Immature natural killer cell (primary cell): ENCODE data around the gene GAPDH. TPM values are rescaled to one million over a fixed set of nuclear protein-coding genes. Genes with fewer than 3 reads are reported as not detected.
"Not testable (repeated sequence)": the region's sequence is repeated elsewhere in the genome, so short reads cannot be mapped to it uniquely, and the experiment has no call there.

ENCODE experiments used
- DNase-seq, 3 donors: peaks; one replicate each; pipeline ENCODE4 v3.0.0; 2022; ENCODE audit warnings: mixed read lengths in 1 of 3
- H3K27ac Mint-ChIP-seq, 6 donors: one replicate each; pipeline ENCODE4 v1.8.0; 2020; ENCODE audit warnings: mixed read lengths in 6 of 6, mild to moderate bottlenecking in 5 of 6, inconsistent platforms in 4 of 6, moderate library complexity in 3 of 6
- H3K27me3 Mint-ChIP-seq, 3 donors: one replicate each; pipeline ENCODE4 v1.8.0; 2020 to 2021; ENCODE audit warnings: low read depth in 3 of 3, mild to moderate bottlenecking in 3 of 3, mixed read lengths in 3 of 3, moderate library complexity in 3 of 3, inconsistent platforms in 1 of 3
- H3K36me3 Mint-ChIP-seq, 3 donors: one replicate each; pipeline ENCODE4 v1.8.0; 2020; ENCODE audit warnings: mixed read lengths in 3 of 3, inconsistent platforms in 2 of 3, mild to moderate bottlenecking in 2 of 3
- H3K4me1 Mint-ChIP-seq, 2 donors: one replicate each; pipeline ENCODE4 v1.8.0; 2020; ENCODE audit warnings: inconsistent platforms in 2 of 2, mild to moderate bottlenecking in 2 of 2, mixed read lengths in 2 of 2, moderate library complexity in 1 of 2
- H3K4me3 Mint-ChIP-seq, 5 donors: one replicate each; pipeline ENCODE4 v1.8.0; 2020; ENCODE audit warnings: mild to moderate bottlenecking in 5 of 5, mixed read lengths in 5 of 5, inconsistent platforms in 3 of 5, moderate library complexity in 3 of 5
- H3K9me3 Mint-ChIP-seq, 6 donors: one replicate each; pipeline ENCODE4 v1.8.0; 2020; ENCODE audit warnings: mild to moderate bottlenecking in 6 of 6, mixed read lengths in 6 of 6, inconsistent platforms in 4 of 6, moderate library complexity in 3 of 6
- polyA plus RNA-seq, 3 donors: library from polyadenylated mRNA; unstranded; fragments of 300-500 nt; fragmentation: Illumina TruSeq; gene quantifications; one replicate each; pipeline ENCODE4 v1.2.3, GENCODE V29; 2021

GAPDH gene
- polyA plus RNA-seq, 3 donors from 2014 or later: 1,615 to 2,185 (median 1,854) TPM

GRCh38 chr12:6553051-6553868, 18.9 kb downstream of the GAPDH start:
- Mint-ChIP-seq H3K4me3 (peak overlapping the region; percentile 30 to 84 (median 42)), H3K4me1 (peaks cover 47 to 49% of the 10 kb centered on the region in 2 donors), H3K9me3 (no peaks in the 10 kb centered on the region), H3K27me3 (peaks cover 0 to 7% (median 2%) of the 10 kb centered on the region in 3 donors), H3K27ac (peak overlapping the region in 2 of 6 donors; percentile 53 to 80), H3K36me3 (peaks cover 0 to 6% (median 5%) of the 10 kb centered on the region in 3 donors)
- DNase-seq: no peak

GRCh38 chr12:6554168-6555017, 20.1 kb downstream of the GAPDH start:
- Mint-ChIP-seq H3K9me3 (no peaks in the 10 kb centered on the region), H3K27me3 (peaks cover 0 to 9% (median 4%) of the 10 kb centered on the region in 3 donors), H3K4me3 (peak overlapping the region; percentile 80 to 91 (median 85)), H3K4me1 (peaks cover 47 to 51% of the 10 kb centered on the region in 2 donors), H3K27ac (peak overlapping the region; percentile 36 to 84 (median 69)), H3K36me3 (peaks cover 0 to 1% (median 1%) of the 10 kb centered on the region in 3 donors)
- peak; percentile 64 to 69 (median 64) for DNase-seq

GRCh38 chr12:6555018-6555691, 20.8 kb downstream of the GAPDH start:
- H3K27ac Mint-ChIP-seq: peak overlapping the region; percentile 36 to 70 (median 60)
- H3K4me1 Mint-ChIP-seq: peaks cover 47 to 52% of the 10 kb centered on the region in 2 donors
- H3K36me3 Mint-ChIP-seq: peaks cover 3 to 9% (median 7%) of the 10 kb centered on the region in 3 donors

GRCh38 chr12:6556496-6556817, 22.1 kb downstream of the GAPDH start:
- not testable (repeated sequence) for H3K9me3 Mint-ChIP-seq, DNase-seq
- H3K27me3 Mint-ChIP-seq: peaks cover 2 to 12% (median 4%) of the 10 kb centered on the region in 3 donors
- peaks cover 8 to 16% (median 15%) of the 10 kb centered on the region in 3 donors for H3K36me3 Mint-ChIP-seq
- H3K27ac Mint-ChIP-seq: peak overlapping the region in 5 of 6 donors; percentile 66 to 84 (median 81)
- H3K4me1 Mint-ChIP-seq: peaks cover 43 to 49% of the 10 kb centered on the region in 2 donors
- H3K4me3 Mint-ChIP-seq: peak overlapping the region; percentile 88 to 94 (median 92)

More at GRCh38 chr12:6555018-6555691, 20.8 kb downstream of the GAPDH start:
- no peak for DNase-seq
- peak overlapping the region; percentile 88 to 94 (median 92) for H3K4me3 Mint-ChIP-seq
- no peaks in the 10 kb centered on the region for H3K9me3 Mint-ChIP-seq
- H3K27me3 Mint-ChIP-seq: peaks cover 0 to 12% (median 4%) of the 10 kb centered on the region in 3 donors

DNA sequence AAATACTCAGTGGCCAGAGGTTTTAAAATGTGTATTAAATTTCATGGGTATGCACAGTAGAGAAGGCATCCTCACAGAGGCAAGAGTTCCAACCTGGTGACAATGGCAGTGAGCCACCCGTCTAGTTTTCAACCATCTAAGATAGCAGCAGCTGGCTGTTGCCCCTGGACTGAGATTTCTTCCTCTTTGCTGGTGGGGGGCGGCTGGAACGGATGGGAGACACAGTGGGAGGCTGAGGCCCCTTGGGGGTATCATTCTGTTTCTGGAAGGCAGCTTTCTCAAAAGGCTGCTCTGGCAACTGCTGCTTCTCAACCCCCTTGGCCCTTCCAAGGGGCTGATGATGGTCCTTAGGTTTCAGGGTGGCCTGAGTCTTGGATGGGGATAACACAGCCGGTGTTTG, 22.5 kb downstream of the GAPDH start:
- no peaks in the 10 kb centered on the region for H3K9me3 Mint-ChIP-seq

GRCh38 chr12:6558014-6558760, 23.9 kb downstream of the GAPDH start:
- Mint-ChIP-seq H3K27ac (peak overlapping the region in 4 of 6 donors; percentile 40 to 64 (median 42)), H3K4me1 (peaks cover 27 to 35% of the 10 kb centered on the region in 2 donors), H3K27me3 (peaks cover 4 to 12% (median 6%) of the 10 kb centered on the region in 3 donors), H3K36me3 (peaks cover 8 to 25% (median 21%) of the 10 kb centered on the region in 3 donors)
- not testable (repeated sequence) for H3K9me3 Mint-ChIP-seq, H3K4me3 Mint-ChIP-seq
- DNase-seq: peak; percentile 51 to 59 (median 53)

More for the DNA sequence above, 22.5 kb downstream of the GAPDH start:
- H3K36me3 Mint-ChIP-seq: peaks cover 8 to 17% (median 16%) of the 10 kb centered on the region in 3 donors
- peaks cover 2 to 12% (median 4%) of the 10 kb centered on the region in 3 donors for H3K27me3 Mint-ChIP-seq
- peak overlapping the region in 5 of 6 donors; percentile 66 to 84 (median 81) for H3K27ac Mint-ChIP-seq
- H3K4me1 Mint-ChIP-seq: peaks cover 39 to 46% of the 10 kb centered on the region in 2 donors
- DNase-seq: no peak
- H3K4me3 Mint-ChIP-seq: peak overlapping the region; percentile 88 to 94 (median 92)

GRCh38 chr12:6559500-6559899, 25.2 kb downstream of the GAPDH start:
- no peaks in the 10 kb centered on the region for H3K9me3 Mint-ChIP-seq

DNA sequence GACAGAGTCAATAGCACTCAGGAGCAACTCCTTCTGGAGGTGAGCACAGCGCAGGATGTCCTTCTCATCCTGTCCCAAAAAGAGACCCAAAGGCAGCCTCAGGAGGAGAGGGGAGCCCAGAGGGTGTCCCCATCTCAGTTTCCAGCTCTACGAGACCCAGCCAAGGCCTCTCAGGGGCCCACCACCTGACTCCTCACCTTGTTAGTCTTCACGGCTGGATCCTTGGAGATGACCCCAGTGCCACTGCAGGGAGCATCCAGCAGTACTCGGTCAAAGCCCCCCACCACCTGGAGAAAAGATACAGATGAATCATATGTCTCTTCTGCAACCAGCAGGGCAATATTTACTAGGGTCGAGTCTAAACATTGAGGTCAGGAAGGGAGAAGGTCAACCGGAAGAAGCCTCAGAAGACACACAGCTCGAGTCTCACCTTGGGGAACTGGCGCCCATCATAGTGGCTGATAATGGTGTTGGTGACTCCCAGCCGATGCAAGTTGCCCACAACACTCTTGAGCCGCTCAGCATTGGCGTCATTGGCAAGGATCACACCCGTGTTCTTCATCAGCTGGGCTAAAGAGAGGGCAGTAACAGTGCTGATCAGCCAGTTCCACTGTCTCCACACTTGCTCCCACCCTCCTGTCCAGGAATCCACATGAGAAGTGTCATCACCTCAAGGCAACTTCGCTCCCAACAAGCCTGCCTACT, 26.3 kb downstream of the GAPDH start:
- H3K36me3 Mint-ChIP-seq: peaks cover 20 to 33% (median 31%) of the 10 kb centered on the region in 3 donors
- H3K27ac Mint-ChIP-seq: peak overlapping the region in 1 of 6 donors; percentile 75
- no peaks in the 10 kb centered on the region for H3K9me3 Mint-ChIP-seq
- H3K27me3 Mint-ChIP-seq: peaks cover 2 to 9% (median 6%) of the 10 kb centered on the region in 3 donors
- peaks cover 11 to 15% of the 10 kb centered on the region in 2 donors for H3K4me1 Mint-ChIP-seq
- DNase-seq: no peak
- no peak overlapping the region for H3K4me3 Mint-ChIP-seq

More at GRCh38 chr12:6559500-6559899, 25.2 kb downstream of the GAPDH start:
- H3K27me3 Mint-ChIP-seq: peaks cover 3 to 9% (median 6%) of the 10 kb centered on the region in 3 donors
- peaks cover 16 to 31% (median 28%) of the 10 kb centered on the region in 3 donors for H3K36me3 Mint-ChIP-seq
- H3K4me3 Mint-ChIP-seq: no peak overlapping the region
- DNase-seq: no peak
- H3K4me1 Mint-ChIP-seq: peaks cover 19 to 22% of the 10 kb centered on the region in 2 donors
- peak overlapping the region in 4 of 6 donors; percentile 21 to 70 (median 52) for H3K27ac Mint-ChIP-seq

DNA sequence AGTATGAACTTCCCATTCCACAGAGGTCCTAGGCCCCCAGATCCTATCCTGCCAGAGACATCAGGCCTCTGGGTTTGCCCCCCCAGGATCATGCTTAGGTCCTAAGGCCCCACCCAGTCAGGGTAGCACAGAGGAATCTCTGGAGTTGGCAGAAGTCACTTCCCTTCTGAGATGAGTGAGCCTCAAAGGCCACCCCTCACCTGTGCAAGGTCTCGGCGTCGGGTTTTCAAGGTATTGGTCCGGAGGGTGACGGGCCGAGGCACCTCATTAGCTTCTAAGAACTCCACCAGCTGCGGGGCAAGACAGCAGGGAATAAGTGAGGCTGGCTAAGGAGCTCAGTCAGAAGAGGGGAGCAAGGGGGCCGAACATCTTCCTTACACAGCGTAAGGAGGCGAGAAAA, 28.6 kb downstream of the GAPDH start:
- Mint-ChIP-seq H3K27ac (peak overlapping the region in 1 of 6 donors; percentile 28), H3K4me1 (peaks cover 23 to 28% of the 10 kb centered on the region in 2 donors), H3K4me3 (no peak overlapping the region), H3K36me3 (peaks cover 29 to 47% (median 35%) of the 10 kb centered on the region in 3 donors), H3K9me3 (no peaks in the 10 kb centered on the region), H3K27me3 (peaks cover 2 to 12% (median 7%) of the 10 kb centered on the region in 3 donors)
- no peak for DNase-seq

- peak overlapping the region in 5 of 6 donors; percentile 1 to 49 (median 34) for H3K27ac Mint-ChIP-seq
- peaks cover 4 to 17% (median 11%) of the 10 kb centered on the region in 3 donors for H3K27me3 Mint-ChIP-seq
- peaks cover 24 to 35% of the 10 kb centered on the region in 2 donors for H3K4me1 Mint-ChIP-seq
- no peak overlapping the region for H3K4me3 Mint-ChIP-seq
- peaks cover 29 to 47% (median 35%) of the 10 kb centered on the region in 3 donors for H3K36me3 Mint-ChIP-seq
- H3K9me3 Mint-ChIP-seq: no peaks in the 10 kb centered on the region
- peak; percentile 55 to 63 (median 55) for DNase-seq
Observed at GRCh38 chr12:6563448-6564050, 29.2 kb downstream of the GAPDH start.

DNA sequence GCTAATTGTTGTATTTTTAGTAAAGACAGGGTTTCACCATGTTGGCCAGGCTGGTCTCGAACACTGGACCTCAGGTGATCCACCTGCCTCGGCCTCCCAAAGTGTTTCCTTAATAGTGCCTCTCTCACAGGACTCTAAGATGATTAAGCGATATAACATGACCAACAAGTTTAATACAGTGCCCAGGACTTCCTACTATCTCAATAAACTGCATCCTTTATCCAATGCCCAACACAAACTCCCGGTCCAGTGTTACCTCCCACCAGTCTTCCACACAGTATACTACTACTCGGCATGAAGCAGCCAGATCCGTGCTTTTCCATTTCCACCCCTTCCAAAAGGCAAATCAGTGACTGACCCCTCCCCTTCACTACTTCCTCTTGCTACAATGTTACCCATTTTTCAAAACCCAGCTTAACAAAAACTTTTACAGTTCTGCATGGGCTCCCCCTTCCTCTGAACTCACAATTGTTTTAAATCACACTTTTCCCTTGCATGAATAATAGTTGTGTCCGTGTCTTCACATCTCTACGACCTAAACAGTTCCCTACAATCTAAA, 32.9 kb downstream of the GAPDH start:
- Mint-ChIP-seq H3K36me3 (peaks cover 19 to 28% (median 21%) of the 10 kb centered on the region in 3 donors), H3K4me3 (peak overlapping the region; percentile 95 to 100 (median 99)), H3K27ac (peak overlapping the region; percentile 88 to 100 (median 98)), H3K4me1 (peaks cover 36 to 55% of the 10 kb centered on the region in 2 donors), H3K9me3 (peaks cover 0 to 1% (median 0%) of the 10 kb centered on the region in 6 donors), H3K27me3 (peaks cover 7 to 12% (median 9%) of the 10 kb centered on the region in 3 donors)
- no peak for DNase-seq
